HCEC 1CT (cell line): ENCODE measurements around the gene GYG1.

Source experiments
- DNase-seq: peaks from one replicate; pipeline ENCODE4 v3.0.0-alpha.2; 2017

The GYG1 gene

DNA sequence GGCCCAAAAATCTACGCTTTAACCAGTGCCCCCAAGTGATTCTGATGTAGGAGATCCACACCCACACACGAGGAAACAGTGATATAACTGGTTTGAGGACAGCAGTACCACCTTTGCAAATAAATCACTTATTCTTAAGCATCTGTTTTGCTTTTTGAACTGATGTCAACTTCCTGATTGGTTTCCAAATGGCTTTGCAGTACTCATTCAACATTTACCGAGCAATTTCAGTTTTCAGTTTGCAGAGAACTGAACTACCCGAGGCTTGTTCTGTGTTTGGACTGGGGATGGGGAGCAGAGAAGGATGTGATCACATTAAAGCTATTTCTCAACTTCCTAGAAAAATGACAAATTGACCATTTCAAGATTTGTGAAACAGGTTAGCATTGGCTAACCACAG lies 1.1 kb upstream of the GYG1 start:
- no peak for DNase-seq

GRCh38 chr3:148992027-148992634 lies 791 bp downstream of the GYG1 start:
- peak; percentile 24 for DNase-seq

- DNase-seq: no peak
These were observed 1.4 kb downstream of the GYG1 start for GRCh38 chr3:148992635-148993255.

DNA sequence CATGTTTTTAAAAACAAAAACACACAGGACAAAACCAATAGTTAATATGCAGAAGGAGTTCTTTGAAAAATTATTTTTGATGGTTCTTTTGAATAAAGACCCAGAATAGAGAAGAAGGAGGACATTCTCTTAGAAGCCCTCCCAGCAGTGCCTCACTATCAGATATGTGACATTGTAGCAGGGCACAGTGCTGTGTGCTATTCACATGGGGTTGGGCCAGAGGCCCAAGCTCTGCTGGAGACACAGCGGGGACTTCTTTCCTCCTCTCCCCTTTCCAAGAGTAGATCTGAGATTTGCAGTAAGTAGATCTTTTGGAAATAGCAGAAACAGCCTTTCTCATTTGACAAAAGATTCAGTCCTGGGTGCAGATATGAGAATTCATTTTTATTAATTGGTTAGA lies 6.3 kb downstream of the GYG1 start:
- no peak for DNase-seq

DNA sequence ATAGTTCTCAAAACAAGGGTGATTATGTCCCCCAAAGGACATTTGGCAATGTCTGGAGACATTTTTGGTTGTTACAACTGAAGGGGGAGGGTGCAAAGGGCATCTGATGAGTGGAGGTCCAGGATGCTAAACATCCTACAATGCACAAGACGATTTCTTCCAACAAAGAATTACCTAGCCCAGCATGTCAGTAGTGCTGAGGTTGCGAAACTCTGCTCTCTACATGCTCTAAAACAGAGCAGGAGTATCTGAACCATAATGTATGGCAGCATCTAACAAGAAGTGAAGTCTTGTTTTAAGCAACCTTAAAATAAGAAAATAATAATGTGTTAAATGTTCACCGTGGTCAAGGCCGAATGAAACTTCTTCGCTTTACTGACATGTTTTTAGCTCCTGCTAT lies 7.0 kb downstream of the GYG1 start:
- DNase-seq: no peak

DNA sequence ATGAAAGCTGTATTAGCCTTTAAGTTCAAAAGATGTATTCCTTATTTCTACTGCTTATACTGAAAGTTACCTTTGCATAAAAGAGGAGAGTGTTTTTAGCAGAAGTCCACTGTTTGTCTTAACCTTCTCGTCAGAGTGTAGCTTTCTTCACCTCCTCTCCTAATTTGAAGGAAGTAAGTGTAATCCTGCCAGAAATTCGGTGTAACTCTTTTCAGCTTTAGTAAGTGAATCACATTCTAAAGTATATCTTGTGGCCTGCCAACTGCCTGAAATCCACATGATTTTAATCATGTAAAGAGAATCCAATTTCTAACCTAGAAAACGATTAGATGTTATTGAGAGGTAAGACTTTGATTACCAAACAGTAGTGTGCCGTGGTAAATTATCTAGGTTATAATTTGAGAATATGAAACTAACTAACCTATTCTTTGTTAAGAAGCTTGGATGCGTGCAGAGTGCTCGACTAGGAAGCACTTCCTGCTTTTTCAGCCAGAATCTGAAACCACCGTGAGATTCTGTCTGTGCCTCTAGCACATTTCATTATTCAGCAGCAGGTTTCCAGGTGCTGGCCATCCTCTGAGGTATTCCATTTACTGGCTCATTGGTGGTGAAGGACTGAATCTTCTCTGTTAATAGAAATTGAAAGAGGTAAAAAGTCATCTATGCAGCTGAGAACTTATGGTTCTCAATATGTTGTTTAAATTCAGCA lies 7.5 kb downstream of the GYG1 start:
- no peak for DNase-seq

DNA sequence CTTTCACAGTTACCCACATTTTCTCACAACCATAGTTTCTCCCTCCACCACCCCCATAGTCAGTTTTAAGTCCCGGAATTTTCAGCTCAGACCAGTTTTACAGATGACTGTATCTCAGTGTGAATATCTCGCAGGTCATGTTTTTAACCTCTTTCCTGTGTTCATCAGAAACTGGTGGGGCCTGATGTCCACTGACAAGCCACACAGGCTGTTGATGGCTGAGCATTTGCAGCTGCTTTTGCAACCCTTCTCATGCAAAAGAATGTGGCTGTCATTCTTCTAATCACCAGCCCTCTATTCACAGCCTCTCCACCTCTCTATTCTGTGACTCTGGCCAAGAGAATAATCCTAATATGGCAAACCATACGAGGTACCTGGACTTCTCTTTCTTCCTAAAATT lies 8.5 kb downstream of the GYG1 start:
- DNase-seq: no peak

DNA sequence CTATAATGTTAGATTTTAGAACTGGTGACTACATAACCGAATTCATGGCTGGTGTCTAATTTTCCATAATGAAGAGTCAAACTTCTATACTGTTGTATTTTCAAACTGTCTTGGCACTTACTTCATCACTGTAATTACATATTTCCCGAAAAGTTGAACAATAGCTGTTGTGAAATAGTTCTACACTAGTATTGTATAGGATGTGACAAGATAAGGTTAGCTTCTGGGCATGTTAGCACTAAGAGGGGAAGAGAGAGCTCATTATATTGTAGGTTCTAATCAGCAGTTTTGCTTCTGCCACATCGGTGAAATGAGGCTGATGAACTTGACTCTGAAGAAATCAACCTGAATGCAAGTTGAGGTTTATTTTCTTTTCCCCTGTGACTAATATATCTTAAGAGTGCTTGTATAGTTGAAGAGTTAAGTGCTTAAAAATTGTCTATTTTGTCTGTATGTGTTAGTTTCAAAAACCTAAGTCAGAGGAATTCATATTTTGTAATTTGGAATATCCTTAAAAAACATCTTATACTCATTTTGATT lies 8.9 kb downstream of the GYG1 start:
- DNase-seq: no peak

GRCh38 chr3:149001727-149002126 lies 10.4 kb downstream of the GYG1 start:
- DNase-seq: no peak

- no peak for DNase-seq
These were observed 12.4 kb downstream of the GYG1 start for GRCh38 chr3:149003653-149004305.

DNA sequence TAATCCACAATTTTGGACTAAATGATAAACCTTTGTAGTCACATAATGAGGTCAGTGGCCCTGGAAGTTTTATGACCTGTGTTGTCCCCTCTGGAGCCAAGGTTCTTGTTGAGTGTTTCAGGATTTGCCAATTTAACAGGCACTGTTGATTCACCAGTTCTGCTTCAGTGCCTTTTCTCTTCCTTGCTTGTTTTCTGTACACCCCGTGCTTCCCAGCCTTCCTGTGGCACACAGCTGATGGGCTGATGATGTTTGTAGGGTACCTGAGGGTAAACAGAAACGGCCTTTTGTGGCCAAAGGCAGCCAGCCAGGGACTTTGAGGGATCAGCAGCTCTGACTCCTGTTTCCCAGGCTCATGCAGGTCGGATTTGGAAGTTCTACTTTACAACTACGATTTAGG lies 13.3 kb downstream of the GYG1 start:
- DNase-seq: peak; percentile 28

- DNase-seq: peak; percentile 66
These were observed 14.1 kb downstream of the GYG1 start for GRCh38 chr3:149005416-149005815.

- DNase-seq: no peak
These were observed 16.4 kb downstream of the GYG1 start for GRCh38 chr3:149007567-149008257.

DNA sequence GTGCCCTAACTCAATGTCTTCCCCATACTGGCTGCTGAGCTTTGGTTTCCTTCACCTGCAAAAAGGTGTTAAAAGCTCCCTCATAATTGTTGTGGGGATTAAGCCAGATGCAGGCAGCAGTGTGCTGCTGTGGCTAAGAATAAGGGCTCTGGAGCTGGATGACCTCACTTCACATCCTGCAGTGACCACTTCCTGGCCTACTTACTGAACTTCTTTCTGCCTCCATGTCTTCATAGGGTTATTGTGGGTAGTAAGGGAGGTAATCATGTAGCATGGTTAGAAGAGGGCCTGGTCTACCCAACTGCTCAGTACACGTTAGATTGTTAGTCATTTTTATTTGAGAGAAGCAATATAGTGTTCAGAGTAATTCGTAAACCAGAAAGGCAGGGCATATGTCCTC lies 18.4 kb downstream of the GYG1 start:
- peak; percentile 43 for DNase-seq

DNA sequence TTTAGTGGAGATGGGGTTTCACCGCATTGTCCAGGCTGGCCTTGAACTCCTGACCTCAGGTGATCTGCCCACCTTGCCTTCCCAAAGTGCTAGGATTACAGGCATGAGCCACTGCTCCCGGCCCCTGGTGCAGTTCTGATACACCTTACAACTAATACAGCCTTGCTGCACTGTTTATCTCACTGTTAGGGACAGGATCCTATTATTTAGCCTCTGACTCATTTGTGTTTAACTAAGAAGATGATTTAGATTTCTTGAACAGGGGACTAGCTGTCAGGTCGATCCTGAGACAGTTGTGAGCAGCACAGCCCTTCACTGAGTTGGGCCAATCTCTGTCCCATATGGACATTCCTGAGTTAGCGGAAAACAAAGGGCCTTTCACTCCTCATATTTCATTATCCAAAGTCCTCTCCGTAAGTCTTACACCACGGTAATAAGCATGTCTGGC lies 19.2 kb downstream of the GYG1 start:
- DNase-seq: no peak

GRCh38 chr3:149010966-149011365 lies 19.6 kb downstream of the GYG1 start:
- DNase-seq: no peak

DNA sequence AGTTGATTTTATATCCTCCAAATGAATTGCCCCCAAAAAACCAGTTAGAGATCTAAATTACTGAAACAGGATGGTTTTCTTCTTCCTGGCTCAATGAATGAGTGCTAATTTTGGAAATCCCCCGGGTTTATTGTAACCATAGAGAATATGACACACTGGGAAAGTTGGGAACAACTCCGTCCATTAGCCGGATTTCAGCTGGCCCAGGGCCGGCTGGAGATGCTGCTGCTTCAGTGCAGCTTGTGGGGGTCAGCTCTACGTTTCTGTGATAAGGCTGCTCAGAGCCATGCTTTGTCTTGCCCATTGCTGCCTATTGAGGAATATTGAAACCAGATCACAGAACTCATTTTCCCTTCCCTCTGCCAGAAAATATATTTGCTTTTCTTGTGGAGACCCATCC lies 20.3 kb downstream of the GYG1 start:
- no peak for DNase-seq

- no peak for DNase-seq
These were observed 22.4 kb downstream of the GYG1 start for GRCh38 chr3:149013726-149014125.

GRCh38 chr3:149015393-149015792 lies 24.1 kb downstream of the GYG1 start:
- no peak for DNase-seq

- DNase-seq: no peak
These were observed 24.9 kb downstream of the GYG1 start for GRCh38 chr3:149016242-149016641.

GRCh38 chr3:149016669-149017541 lies 25.6 kb downstream of the GYG1 start:
- DNase-seq: peak; percentile 97

GRCh38 chr3:149018247-149018646 lies 26.9 kb downstream of the GYG1 start:
- peak; percentile 85 for DNase-seq
